Brain microvascular endothelial cell (primary cell): ENCODE results near the gene SLC15A2.

Source experiments
- DNase-seq: peaks from one replicate; pipeline ENCODE4 v3.0.0-alpha.2; 2020
- H3K27ac ChIP-seq: fragments of 250-450 bp; sonication (Bioruptor Pico); 2 replicates; pipeline ENCODE4 v1.5.1; 2020; ENCODE audit warnings: mild to moderate bottlenecking, moderate library complexity
- H3K27me3 ChIP-seq: fragments of 250-450 bp; sonication (Bioruptor Pico); replicated peaks from 2 replicates; pipeline ENCODE4 v1.5.1; 2020; ENCODE audit warnings: mild to moderate bottlenecking
- H3K36me3 ChIP-seq: fragments of 250-450 bp; sonication (Bioruptor Pico); replicated peaks from 2 replicates; pipeline ENCODE4 v1.5.1; 2020; ENCODE audit warnings: mild to moderate bottlenecking
- H3K4me3 ChIP-seq: 2 replicates; pipeline ENCODE4 v1.5.1; 2011; ENCODE audit warnings: low read depth, mild to moderate bottlenecking, control low read depth, low read length, moderate library complexity
- in situ Hi-C: cut with HindIII; loops from 2 replicates; pipeline ENCODE4 v1.10.0; 2017; ENCODE audit warnings: low sequenced_read_pairs, low pct_ligation_motif_present
- TF ChIP-seq, protein P1 (sequence below): IDR thresholded peaks from 2 replicates; pipeline ENCODE4 v1.5.1; 2011; ENCODE audit warnings: low read depth, mild to moderate bottlenecking, moderate library complexity, low read length, control low read depth, inconsistent platforms; ENCODE audit errors: missing control alignments

SLC15A2 gene

DNA sequence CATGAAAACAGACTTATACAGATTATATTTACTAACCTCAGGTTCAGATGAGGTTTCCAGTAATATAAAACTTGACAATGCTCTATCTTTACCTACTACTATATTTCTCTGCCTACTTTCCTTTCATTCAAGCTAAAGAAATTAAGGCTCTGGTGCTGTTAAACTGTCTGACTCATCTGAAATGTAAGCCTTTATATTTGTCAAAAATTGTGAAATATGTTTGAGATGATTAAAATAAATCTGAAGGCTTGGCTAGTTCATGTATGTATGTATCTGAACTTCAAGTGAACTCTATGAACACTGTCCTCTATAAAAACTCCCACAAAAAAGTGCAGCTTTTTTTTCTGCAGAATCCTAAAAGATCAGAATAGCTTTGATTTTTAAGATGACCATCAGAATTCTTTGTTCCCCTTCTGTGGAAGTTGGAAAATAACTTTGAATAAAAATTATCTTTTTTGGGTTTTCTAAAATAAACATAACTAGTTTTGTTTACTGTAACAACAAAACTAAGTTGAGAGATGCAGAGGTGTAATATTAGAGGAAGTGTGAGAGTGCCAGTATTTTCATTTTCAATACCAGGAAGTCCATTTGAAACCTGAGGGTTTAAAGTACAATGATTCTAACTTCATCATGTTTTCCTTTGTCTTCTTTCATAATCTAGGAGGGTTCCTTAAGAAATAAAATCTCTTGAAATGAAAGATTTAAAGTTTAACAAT is 85.7 kb downstream of the SLC15A2 start:
- no peak overlapping the region for H3K4me3 ChIP-seq
- in situ Hi-C loops, result no loop called here
- no peaks in the 10 kb centered on the region for H3K36me3 ChIP-seq
- no peak overlapping the region for H3K27ac ChIP-seq
- no peaks in the 10 kb centered on the region for H3K27me3 ChIP-seq
- DNase-seq, result no peak
- TF ChIP-seq, protein P1, sequence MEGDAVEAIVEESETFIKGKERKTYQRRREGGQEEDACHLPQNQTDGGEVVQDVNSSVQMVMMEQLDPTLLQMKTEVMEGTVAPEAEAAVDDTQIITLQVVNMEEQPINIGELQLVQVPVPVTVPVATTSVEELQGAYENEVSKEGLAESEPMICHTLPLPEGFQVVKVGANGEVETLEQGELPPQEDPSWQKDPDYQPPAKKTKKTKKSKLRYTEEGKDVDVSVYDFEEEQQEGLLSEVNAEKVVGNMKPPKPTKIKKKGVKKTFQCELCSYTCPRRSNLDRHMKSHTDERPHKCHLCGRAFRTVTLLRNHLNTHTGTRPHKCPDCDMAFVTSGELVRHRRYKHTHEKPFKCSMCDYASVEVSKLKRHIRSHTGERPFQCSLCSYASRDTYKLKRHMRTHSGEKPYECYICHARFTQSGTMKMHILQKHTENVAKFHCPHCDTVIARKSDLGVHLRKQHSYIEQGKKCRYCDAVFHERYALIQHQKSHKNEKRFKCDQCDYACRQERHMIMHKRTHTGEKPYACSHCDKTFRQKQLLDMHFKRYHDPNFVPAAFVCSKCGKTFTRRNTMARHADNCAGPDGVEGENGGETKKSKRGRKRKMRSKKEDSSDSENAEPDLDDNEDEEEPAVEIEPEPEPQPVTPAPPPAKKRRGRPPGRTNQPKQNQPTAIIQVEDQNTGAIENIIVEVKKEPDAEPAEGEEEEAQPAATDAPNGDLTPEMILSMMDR, result no peak

DNA sequence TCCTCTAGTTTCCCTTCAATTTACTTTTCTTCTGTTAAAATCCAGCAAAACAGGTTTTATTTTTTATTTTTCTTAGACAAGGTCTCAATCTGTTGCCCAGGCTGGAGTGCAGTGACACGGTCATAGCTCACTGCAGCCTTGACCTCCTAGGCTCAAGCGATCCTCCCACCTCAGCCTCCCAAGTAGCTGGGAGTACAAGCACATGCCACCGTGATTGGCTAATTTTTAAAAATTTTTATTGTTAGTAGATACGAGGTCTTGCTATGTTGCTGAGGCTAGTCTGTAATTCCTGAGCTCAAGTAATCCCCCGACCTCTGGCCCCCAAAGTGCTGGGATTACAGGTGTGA is 86.2 kb downstream of the SLC15A2 start:
- DNase-seq, result no peak
- TF ChIP-seq, protein P1, result no peak
- H3K4me3 ChIP-seq, result no peak overlapping the region
- in situ Hi-C loops, result no loop called here
- no peaks in the 10 kb centered on the region for H3K27me3 ChIP-seq
- H3K36me3 ChIP-seq, result no peaks in the 10 kb centered on the region
- no peak overlapping the region for H3K27ac ChIP-seq

DNA sequence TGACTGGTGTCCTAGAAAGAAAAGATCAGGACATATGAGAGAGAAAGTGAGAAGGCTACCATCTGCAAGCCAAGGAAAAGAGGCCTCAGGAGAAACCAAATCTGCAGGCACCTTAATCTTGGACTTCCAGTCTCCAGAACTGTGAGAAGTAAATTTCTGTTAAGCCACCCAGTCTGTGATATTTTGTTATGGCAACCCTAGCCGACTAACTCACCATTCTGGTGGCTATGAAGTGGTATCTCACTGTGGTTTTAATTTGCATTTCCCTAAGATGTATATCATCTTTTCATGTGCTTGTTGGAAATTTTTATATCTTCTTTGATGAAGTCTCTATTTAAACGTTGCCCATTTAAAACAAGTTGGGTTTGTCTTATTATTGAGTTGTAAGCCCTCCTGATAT is 87.3 kb downstream of the SLC15A2 start:
- in situ Hi-C loops, result no loop called here
- TF ChIP-seq, protein P1, result no peak
- H3K4me3 ChIP-seq, result no peak overlapping the region

DNA sequence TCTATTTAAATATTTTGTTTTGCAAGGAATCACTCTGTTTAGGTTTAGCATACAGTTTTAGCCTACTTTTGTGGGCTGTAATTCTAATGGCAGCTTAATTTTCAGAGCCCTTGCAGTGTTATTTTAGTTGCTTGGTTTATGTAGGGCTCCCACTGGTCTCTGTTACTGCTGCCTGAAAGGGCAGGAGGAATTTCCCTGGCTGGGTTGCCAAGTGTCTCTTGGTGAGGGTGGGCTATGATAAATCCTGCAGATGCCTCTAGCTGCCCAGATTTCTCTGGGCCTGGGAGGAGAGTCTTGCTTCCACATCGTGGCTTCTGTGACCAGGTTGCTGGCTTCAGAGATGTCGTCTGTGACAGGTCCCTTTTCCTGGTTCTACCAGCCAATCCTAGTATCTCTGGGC is 91.6 kb downstream of the SLC15A2 start:
- in situ Hi-C loops, result no loop called here
- H3K36me3 ChIP-seq, result no peaks in the 10 kb centered on the region
- DNase-seq, result no peak
- H3K27me3 ChIP-seq, result no peaks in the 10 kb centered on the region
- H3K27ac ChIP-seq, result no peak overlapping the region
- TF ChIP-seq, protein P1, result no peak
- no peak overlapping the region for H3K4me3 ChIP-seq

More for the DNA sequence above, 87.3 kb downstream of the SLC15A2 start:
- no peak for DNase-seq
- no peaks in the 10 kb centered on the region for H3K36me3 ChIP-seq
- no peaks in the 10 kb centered on the region for H3K27me3 ChIP-seq
- H3K27ac ChIP-seq, result no peak overlapping the region

DNA sequence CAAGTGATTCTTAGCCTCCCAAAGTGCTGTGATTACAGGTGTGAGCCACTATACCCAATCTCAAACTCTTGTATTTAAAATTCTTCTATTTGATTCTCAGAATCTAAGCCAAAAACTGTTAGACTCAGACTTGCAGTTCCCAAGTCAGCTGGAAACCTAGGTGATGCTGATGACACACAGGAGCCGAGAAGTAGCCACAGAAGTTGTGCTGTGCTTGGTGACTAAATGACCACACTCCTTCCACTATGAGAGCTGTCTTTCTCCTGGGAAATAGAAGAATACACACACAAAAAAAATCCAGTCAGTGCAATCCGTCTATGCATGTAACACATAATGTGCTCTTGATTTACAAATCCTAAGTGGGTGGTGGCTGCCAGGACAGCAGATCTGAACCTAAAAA is 93.9 kb downstream of the SLC15A2 start:
- H3K4me3 ChIP-seq, result no peak overlapping the region
- no peak overlapping the region for H3K27ac ChIP-seq
- TF ChIP-seq, protein P1, result no peak
- H3K27me3 ChIP-seq, result no peaks in the 10 kb centered on the region
- no peaks in the 10 kb centered on the region for H3K36me3 ChIP-seq
- DNase-seq, result no peak
- in situ Hi-C loops, result no loop called here

DNA sequence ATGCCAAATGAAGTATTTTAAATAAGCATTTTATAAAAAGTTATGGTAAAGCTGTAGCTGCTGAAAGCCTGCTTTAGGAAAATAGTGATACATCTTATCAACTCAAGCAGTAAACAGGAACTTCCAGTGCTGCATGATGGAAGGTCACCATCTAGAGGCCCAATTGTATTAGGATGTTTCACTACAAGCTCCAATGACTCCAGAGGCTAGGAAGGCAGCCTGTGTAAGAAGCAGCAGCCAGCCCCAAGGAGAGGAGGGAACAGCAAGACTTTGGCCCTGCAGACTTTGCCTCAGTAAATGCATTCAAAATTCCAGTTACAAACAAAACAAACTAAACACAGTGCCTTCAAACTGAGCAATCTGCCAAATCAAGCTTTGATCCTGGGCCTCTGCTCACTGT is 95.7 kb downstream of the SLC15A2 start:
- TF ChIP-seq, protein P1, result no peak
- in situ Hi-C loops, result no loop called here
- Histone ChIP-seq H3K4me3 (no peak overlapping the region), H3K36me3 (no peaks in the 10 kb centered on the region), H3K27ac (no peak overlapping the region), H3K27me3 (no peaks in the 10 kb centered on the region)
- DNase-seq, result no peak
